UCSD-AML1 (cell line): ENCODE results near the gene CAPN13.

Source experiments
- DNase-seq: peaks from one replicate; lab custom pipeline; 2025; ENCODE audit not compliant: unreplicated experiment; lab: John Stamatoyannopoulos, UW

CAPN13 gene

DNA sequence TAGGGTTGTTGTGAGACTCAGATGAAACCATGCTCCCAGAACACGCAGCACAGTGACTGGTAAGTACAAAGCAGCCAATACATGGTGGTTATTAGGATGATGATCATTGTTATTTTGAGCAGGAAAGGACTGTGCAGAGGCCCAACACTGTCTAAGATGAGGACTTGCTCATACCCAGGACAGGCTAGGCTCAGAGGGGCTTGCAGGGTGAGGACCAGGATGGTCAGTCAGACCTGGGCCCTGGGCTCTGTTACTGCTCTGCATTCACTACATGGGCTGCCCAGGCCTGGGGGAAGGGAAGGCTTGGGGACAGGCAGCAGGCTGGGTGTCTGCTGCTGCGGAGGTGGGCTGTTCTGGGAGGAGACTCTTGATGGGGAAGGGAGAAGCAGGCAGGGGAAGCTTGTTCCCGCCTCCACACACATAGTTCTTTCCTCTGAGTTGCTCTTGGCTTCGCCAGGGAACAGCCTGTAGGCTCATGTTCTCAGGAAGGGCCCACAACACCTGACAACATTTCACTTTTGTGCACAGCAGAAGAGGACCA, 17.5 kb downstream of the CAPN13 start:
- DNase-seq, result no peak

DNA sequence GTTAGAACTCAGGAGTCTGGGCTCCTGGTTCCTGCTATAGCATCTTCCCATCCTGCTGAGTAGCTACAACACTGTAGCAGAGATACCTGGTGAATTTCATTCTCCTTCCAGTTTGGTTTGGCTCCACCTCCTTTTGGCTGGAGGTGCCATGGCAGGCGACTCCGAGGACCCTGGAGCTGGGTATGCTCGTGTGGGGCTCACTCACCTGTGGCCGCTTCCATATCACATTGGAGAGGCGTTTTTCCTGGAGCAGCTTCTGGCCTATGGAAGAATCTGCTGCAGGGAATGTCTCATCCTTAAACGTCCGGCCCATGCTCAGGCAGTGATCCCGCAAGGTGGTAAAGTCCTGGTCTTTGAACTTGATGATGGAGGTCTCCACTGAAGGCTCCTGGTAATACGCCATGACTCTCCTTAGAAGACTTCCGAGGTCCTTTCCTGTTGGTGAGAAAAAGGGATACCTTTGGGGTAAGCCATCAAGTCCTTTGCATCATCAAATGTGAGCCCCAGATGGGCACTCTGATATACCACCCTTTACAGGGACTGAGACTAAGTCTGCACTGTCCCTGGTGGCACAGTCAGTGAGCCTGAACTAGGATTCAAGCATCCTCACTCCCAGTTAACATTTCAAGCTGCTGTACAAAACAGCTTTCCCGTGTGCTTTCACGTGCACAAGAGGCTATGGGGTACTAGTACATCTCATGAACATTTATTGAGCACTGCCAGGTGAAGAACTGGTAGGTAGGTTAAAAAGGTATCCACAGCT, 20.1 kb downstream of the CAPN13 start:
- DNase-seq, result no peak

DNA sequence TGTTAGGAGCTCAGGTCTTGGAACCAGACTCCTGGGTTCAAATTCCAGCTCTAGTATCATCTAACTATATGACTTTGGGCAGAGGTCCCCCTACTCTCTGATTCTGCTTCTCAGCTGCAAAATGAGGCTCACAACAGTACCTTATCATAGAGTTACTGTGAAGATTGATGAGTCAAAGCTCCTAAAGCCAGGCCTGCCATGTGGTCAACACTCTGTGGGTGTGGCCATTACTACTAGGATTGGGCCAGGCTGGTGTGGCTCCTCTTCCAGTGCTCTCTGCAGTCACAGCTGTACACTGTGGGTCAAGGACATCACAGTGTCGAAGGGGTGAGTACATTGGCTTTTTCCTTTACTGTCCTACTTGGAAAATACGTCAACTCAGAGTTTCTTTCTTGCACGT, 22.6 kb downstream of the CAPN13 start:
- no peak for DNase-seq

DNA sequence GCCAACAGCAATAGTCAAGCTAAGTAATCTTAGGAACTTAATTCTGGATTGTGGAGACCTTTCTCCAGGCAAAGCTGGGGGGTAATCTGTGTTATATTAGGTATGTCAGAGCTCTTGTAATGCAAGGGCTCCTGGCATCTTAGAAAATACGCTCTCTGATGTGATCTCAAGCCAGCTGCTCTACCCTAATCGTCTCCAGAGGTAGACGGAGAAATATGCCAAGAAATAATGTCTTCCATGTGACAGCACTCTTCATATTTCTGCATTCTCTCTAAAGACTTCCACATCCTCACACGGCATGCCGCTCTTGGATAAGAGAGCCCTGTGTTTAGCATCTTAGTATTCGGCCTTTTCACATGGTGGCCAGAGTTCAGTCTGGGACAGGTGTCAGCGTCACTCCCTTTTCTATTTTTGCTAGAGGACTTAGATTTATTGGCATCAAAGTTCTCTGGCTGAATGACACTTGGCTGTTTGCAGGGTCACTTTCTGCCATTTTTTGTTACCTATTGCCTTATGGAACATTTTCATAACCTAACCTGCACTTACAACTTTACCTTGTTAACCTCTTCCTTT, 25.2 kb downstream of the CAPN13 start:
- DNase-seq, result no peak

DNA sequence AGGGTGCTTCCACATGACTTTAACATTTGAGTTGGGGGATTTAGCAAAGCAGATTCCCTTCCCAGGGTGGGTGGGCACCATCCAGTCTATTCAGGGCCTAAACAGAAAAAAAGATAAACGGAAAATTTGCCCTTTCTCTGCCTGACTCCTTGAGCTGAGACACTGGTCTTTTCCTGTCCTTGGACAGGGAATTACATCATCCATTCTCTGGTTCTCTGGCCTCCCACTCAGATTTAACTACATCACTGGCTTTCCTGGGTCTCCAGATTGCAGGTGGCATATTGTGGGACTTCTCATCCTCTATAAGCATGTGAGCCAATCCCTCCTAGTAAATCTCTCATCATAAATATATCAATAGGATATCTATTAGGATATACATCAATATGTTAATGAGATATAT, 25.8 kb downstream of the CAPN13 start:
- DNase-seq, result no peak

DNA sequence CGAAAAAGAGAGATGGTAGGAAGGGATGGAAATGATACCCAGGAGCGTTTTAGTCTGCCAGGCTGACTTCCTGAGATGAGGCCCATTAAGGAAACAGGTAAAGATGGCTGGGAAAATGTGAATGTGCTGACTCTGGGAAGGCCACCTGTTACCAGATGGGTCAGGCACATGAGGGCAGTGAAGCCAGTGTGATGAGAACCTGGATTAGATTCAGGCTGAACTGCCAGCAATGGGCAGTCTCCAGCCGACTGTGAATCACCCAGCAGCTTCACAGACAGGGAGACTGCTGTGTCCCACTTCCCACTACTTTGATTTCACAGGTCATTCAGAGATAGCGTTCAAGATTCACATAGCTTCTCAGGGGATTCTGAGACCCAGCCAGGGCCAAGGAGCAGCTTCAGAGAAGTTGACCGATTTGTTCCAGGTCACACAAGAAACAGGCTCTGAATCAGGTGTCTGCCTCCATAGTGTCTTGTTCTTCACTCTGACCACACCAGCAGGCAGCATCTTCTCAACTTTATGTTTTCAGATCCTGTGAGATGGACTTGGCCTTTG, 26.4 kb downstream of the CAPN13 start:
- no peak for DNase-seq

DNA sequence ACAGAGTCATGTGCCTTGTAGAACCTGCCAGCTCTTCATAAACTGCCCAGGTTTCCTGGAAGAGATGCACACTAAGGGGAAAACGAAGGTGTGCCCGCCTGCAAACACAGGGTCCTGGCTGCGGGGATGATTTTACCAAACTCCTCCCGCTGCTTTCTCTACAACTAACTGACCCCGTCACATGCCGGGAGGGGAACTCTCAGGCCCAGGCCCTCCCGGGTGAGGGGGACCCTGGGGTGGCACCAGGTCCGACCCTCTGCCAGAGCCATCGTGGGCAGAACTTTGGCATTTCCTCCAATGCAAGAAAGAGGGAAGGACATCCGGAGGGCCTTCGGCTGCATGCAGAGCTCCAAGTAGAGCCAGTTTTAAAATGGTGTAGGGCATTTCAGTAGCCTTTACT, 28.6 kb downstream of the CAPN13 start:
- DNase-seq, result no peak

DNA sequence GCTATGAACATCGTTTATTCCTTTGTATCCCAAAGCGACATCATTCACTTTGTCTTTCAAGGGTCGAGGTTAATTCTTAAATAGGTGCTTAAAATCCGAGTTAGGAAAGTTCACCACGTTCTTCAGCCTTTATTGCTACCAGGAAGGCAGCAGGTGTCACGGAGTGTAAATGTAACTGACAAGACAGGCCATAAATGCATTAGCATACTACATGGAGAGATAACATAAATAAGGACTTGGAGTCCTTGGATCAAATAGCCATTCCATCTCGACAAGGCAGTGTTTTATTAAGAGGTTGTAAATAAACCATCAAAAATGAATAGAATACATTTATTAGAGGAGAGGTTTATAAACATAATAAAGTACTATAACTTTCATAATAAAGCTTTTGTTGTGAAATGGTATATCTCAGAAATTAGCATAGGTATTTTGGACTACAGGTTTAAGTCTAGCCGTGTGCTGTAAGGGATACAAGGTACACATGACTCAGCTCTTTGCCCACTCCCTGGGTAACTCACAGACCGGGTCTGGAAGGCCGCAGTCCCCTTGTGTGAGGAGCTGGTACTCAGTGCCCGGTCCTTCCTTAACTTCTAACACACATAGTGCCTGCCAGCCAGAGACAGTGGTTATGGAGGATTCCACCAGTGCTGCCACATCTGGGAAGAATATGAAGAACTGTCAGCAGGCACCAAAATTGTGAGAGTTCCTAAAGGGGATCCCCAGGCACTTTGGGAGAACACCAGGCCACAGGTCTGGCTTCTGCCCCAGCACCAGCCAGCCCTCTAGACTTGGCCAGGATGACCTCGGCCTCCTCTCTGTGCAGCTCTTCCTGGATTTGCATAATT, 29.4 kb downstream of the CAPN13 start:
- DNase-seq, result no peak

DNA sequence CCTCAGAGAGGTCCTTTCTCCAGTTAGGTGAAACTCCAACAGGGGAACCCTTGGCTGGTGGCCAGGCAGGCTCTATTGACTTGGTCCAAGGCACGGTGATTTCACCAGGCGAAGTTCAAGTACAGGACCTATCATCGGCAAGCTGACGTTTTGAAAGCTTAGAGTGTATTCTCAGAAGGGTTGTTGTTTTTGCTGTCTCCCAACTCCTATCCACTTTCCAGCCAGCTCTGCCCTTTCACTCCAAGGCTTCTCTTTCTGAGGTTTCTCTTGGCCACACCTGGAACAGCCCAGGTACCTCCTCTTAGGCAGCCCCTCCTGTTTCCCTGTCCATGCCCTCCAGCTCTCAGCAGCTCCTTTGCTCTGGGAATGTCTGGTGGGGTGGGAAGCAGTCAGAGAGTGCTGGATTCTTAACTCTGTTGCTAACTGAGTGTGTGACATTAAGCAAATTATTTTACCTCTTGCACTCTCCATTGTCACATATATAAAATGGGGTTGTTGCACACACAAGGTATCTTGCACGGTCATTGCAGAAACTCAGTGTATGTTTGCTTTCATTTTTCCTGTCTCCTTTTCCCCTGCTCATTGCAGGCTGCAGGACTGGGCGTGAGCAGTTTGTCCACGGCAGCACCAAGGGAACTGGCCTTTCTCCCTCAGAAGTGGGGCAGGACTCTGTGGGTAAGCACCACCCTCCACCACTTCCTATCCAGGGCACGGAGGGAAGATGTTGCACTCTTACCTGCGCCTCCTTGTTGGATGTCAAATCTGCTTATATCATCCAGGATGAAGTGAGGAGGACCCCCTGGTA, 30.2 kb downstream of the CAPN13 start:
- no peak for DNase-seq

DNA sequence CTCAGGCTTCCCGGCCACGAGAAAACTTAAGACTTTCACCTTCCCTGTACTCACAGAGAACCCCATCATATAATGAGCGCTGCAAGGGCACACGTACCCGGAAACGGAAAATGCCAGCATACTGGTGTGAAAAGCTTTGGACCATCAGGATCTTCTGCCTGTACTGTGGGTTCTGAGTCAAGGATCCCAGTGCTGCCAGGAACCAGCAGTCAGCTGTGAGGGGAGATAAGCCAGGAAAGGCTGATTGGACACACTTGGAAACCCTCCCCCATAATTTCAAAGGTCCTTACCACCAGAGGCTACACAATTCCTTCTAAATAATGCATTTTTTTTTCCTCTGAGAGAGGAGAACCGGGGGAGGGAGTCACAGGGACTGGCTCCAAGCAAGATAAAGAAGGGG, 31.4 kb downstream of the CAPN13 start:
- no peak for DNase-seq

DNA sequence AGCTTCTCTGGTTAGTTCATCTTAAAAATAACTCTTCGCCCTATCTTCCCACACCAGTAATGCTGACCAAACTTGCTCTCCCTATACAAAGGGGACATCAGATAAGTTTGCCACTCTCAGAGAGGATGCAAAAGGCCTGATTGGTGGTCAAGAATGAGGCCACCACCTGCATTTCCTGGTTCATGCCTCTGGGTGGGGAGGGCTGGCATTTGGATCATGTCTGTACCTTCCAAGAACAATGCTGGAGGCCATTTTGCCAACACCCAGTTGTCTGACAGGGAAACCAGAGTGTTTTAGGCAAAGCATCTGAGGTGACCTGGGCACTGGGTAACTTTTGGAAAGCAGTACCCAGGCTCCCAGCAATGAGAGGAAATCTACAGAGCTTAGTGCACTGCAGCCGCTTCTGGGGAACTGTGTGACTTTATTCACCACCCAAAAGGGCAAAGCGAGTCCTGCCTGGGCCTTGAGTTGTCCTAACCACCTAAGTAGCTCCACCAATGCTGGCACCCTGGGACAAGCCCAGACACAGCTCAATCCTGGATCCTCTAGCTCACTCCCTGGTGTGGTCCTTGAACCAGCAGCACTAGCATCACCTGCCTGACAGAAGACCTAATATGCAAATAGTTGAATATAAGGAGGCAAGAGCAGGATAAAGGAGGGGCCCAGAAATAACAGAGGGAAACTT, 35.1 kb downstream of the CAPN13 start:
- DNase-seq, result no peak

DNA sequence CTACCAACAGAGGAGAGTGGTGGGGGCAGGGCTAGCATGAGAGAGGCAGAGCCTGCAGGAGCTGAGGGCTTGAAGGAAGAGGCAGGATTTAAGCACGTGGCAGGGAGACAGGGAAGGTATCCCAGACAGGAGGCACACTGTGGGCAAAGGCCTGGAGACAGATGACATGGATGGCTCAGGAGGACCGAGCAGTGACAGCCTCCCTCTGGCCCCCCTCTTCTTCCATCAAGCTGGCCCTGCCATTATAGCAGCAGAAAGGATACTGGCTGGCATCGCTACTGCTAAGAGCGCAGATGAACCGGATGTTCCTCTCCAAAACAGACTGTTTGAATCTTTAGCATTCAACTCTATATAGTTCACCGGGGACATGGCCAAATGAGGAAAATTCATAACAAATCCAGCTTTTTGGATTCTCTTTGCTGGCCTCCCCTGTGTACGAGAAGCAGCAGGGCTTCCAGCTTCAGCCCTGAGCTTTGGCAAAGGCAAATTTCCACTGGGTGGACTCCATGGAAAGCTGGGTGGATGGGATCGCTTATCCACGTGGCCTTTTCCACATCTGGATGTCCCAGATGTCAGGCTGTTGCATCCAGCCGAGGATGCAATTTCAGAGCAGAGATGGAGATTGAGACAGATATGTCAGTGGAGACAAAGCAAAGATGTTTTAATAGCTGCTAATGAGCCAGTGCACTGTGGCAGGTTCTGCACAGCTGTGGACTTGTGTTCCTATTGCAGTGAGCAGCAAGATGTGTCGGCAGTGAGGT, 36.2 kb downstream of the CAPN13 start:
- DNase-seq, result no peak

DNA sequence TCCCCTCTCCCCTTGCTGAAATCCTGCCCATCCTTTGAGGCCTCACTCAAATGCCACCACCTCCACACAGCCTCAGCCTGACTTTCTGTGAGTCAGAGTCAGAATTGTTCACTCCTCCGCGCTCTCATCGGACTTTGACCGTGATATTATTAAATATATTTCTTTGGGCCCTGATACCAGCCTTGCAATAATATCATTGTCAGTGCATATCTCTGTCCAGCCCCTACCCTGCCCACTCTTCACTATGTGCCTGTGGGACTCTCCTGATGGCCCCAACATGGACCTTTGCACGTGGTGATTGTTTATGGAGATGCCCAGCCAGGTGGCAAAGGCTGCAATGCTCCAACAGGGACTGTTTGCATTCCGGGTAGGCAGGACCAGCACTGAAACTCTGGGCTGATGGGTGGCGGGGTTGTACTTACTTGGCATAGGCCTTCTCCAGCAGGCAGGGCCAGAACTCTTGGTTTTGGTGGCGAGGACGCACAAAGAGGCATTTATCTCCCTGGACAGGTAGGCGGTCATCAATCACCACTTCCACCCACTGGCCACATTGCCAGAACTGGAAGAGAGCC, 37.3 kb downstream of the CAPN13 start:
- no peak for DNase-seq

DNA sequence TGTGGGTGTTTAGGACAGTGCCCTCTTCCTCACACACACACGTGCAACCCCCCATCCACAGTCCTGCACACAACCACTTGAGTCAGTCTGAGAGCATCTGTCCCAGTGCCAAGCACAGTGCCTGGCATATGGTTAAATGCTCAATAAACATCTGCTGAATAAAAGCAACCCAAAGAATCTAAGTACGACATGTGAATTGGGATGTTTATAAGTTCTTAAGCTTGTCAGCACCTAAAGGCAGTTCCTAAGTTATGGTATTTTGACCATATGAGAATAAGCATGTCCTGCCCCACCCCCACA, 37.8 kb downstream of the CAPN13 start:
- DNase-seq, result no peak

DNA sequence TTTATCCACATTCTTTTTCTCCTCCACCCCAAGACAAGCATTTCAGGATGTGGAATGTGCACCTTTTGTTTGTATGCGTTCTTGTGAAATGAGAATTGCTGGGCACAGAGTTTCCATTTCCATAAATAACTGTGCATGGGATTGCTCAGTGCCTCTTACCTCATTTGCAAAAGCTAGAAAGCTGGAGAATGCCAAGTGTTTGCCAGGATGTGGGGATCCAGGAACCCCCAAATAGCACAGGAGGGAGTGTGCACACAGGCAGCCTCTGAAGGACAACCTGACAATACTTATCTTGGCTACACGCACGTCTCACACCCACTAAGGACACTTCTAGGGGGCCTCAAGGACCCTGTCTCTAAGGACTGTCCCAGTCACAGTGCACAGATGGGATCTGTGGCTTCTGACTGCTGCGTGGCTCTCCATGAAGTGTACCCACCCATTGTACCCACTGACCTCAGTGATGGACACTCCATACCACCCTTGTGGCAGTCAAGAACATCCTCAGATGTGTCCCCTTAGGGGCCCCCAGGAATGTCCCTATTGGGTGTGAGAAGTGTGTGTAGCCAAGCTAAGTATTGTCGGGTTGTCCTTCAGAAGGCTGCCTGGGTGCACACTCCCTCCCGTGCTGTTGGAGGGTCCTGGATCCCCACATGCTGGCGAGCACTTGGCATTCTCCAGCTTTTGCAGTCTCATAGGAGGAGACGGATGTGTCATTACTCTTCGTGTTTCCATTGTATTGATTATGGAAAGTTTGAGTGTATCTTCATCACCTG, 38.4 kb downstream of the CAPN13 start:
- DNase-seq, result no peak

DNA sequence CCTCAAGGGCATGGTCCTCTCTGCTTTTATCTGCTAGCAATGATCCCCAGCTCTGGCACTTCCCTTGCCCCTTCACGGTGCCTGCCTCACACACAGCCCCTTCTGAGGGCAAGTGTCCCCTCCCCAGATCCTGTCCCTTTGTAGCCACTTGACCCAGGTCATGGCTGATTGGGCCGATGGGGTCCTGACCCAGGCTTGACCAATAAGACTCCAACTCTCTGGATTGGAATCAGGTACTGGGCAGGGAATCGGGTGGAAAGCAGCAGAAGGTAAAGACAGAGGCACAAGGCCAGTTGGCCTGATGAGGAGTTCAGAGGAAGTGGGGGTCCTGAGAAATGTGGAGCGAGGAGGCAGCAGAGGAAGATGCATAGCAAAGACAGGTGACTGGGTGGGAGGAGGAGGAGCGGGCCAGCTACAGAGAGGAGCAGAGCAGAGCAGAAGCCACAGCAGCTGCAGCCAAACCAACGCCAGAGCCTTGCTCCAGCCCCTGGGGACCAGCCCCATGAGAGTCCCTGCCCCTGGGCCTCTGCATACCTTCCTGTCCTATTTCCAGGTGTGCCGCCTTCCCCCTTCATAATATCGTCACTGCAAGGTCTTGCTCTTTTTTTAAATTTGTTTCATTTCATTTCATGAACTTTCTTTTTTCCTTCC, 39.1 kb downstream of the CAPN13 start:
- DNase-seq, result no peak

DNA sequence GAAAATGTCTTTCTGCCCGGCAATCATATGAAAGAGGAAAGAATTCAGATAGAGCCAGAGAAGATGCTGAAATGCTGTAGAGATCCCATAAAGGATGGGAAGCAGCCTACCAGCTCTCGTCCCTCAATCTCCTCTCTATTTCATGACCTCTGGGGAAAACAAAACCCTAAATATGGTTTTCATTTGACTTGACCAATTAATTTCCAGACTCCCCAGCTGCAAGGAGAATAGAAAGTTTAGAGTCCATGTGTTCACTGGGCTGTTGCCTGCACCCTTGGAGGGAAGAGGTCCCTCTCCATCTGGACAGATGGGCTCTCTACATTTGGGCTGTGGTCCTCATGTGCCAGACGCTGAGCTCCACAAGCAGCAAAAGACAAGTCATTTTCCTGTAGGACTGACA, 40.6 kb downstream of the CAPN13 start:
- DNase-seq, result no peak

DNA sequence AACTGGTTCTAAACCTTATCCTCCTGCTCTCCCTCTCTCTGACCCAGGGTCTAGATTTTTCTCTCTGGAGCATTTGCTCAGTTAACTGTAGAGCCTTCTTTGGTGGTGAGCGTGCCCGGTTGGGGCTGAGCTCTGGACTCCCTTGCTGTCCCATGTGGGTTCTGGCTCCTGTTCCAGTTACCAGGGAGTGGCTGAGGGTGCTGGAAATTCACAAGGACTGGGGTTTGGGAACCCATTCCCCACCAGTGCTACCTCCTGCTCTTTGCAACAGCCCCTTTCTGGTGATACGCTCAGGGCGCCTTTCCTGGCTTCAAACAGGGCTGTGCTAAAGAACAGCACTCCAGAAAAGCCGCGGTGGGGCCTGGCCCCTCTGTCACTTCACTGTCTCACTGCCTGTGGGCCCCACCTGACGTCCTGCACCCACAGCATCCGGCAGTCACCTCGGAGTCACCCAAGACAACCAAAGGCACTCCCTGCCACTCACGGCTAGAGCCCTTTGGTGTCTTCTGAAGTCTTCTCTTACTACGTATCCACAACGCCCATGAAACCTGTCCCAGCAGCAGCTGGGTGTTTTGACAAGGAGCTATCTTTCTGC, 41.3 kb downstream of the CAPN13 start:
- DNase-seq, result no peak
